Panc1 (cell line): ENCODE measurements around the gene SORT1. TPM values are rescaled to one million over a fixed set of nuclear protein-coding genes. Genes with fewer than 3 reads are reported as not detected.

Experiments used
- ATAC-seq: fragments of 200-7000 bp; cut with Tn5 transposase; 2 replicates; pipeline ENCODE4 v1.9.1; 2020; ENCODE audit warnings: mild to moderate bottlenecking, moderate library complexity
- BruUV-seq: library from RNA; stranded (reverse); fragments of 400-500 nt; replicated peaks from 2 replicates; lab custom pipeline; 2021; lab: Mats Ljungman, UMichigan
- CTCF ChIA-PET: fragments of 300-600 bp; sonication (Branson Sonifier 250); formaldehyde crosslinking; loops from one replicate; lab custom pipeline; 2022; ENCODE audit warnings: antibody characterized with exemption; lab: Charles Lee
- POLR2A ChIA-PET: fragments of 300-600 bp; sonication (Branson Sonifier 250); formaldehyde crosslinking; loops from one replicate; lab custom pipeline; 2022; ENCODE audit warnings: antibody characterized with exemption; lab: Charles Lee
- DNase-seq: peaks from one replicate; pipeline ENCODE4 v3.0.0-alpha.2; 2010; ENCODE audit warnings: low read depth, low spot score
- H3K27ac ChIP-seq: 2 replicates; pipeline ENCODE4 v1.5.1; 2011; ENCODE audit warnings: mild to moderate bottlenecking, low read length, inconsistent platforms
- H3K27me3 ChIP-seq: fragments of 200-500 bp; sonication (Bioruptor generic); 2 replicates; pipeline ENCODE4 v1.6.0; 2014; ENCODE audit warnings: low read length, inconsistent platforms; ENCODE audit not compliant: control insufficient read depth, insufficient read depth
- H3K36me3 ChIP-seq: fragments of 200-500 bp; sonication (Bioruptor generic); 2 replicates; pipeline ENCODE4 v1.5.1; 2014; ENCODE audit warnings: inconsistent platforms, mild to moderate bottlenecking, low read length, moderate library complexity; ENCODE audit not compliant: control insufficient read depth, insufficient read depth
- H3K4me1 ChIP-seq: 2 replicates; pipeline ENCODE4 v1.5.1; 2011; ENCODE audit warnings: inconsistent platforms, mild to moderate bottlenecking, low read length, moderate library complexity; ENCODE audit not compliant: control insufficient read depth, insufficient read depth
- H3K4me3 ChIP-seq, 2 experiments: 2 replicates each; pipeline ENCODE4 v1.5.1; 2011 to 2012; ENCODE audit warnings: low read depth in 2 of 2, low read length in 2 of 2, mild to moderate bottlenecking in 2 of 2, inconsistent platforms in 1 of 2, moderate library complexity in 1 of 2
- H3K9me3 ChIP-seq: fragments of 200-500 bp; sonication (Bioruptor generic); 2 replicates; pipeline ENCODE4 v1.5.1; 2014; ENCODE audit warnings: low read depth, mild to moderate bottlenecking, inconsistent platforms, low read length, moderate library complexity; ENCODE audit not compliant: control insufficient read depth, insufficient read depth
- CTCF ChIP-seq: fragments of 450-650 bp; IDR thresholded peaks from 2 replicates; pipeline ENCODE4 v1.5.1; 2017; ENCODE audit warnings: mild to moderate bottlenecking
- POLR2AphosphoS5 ChIP-seq: IDR thresholded peaks from 2 replicates; pipeline ENCODE4 v1.6.1; 2012; ENCODE audit warnings: mild to moderate bottlenecking, low read depth, low read length, moderate library complexity
- REST ChIP-seq, 2 experiments: IDR thresholded peaks; 2 replicates each; pipeline ENCODE4 v1.6.1; 2011 to 2012; ENCODE audit warnings: low read depth in 2 of 2, control low read depth in 1 of 2, low read length in 1 of 2, mild to moderate bottlenecking in 1 of 2, moderate library complexity in 1 of 2; ENCODE audit not compliant: insufficient read depth in 1 of 2
- SIN3A ChIP-seq: IDR thresholded peaks from 2 replicates; pipeline ENCODE4 v1.6.1; 2012; ENCODE audit warnings: low read depth, mild to moderate bottlenecking, low read length, moderate library complexity, borderline replicate concordance; ENCODE audit not compliant: insufficient read depth
- TCF7L2 ChIP-seq: IDR thresholded peaks from 2 replicates; pipeline ENCODE4 v1.6.1; 2011; ENCODE audit warnings: mild to moderate bottlenecking, low read depth, low read length, inconsistent platforms
- in situ Hi-C: cut with HindIII; loops from 2 replicates; pipeline ENCODE4 v1.10.0; 2016; ENCODE audit warnings: low sequenced_read_pairs, low pct_unique_long_range_greater_than_20kb
- intact Hi-C: fragments of 100-400 bp; cut with micrococcal nuclease; formaldehyde crosslinking; loops from one replicate; pipeline ENCODE4 v1.10.0; 2022; ENCODE audit not compliant: unreplicated experiment
- total RNA-seq: library from RNA; stranded (reverse); gene quantifications from one replicate; pipeline ENCODE4 v1.2.1, GENCODE V29; 2021; ENCODE audit not compliant: unreplicated experiment

Gene SORT1
- total RNA-seq, 1 experiment from 2014 or later: 25.1 TPM

GRCh38 chr1:109434484-109434883 is 36.8 kb upstream of the SORT1 start:
- ATAC-seq (no peak), DNase-seq (no peak)
- no peaks in the 10 kb centered on the region for H3K4me1 ChIP-seq
- POLR2A ChIA-PET: no interaction called here
- H3K36me3 ChIP-seq: no peaks in the 10 kb centered on the region
- CTCF ChIA-PET: no interaction called here
- H3K27me3 ChIP-seq: no peaks in the 10 kb centered on the region
- H3K27ac ChIP-seq: no peak overlapping the region
- H3K4me3 ChIP-seq: no peak overlapping the region
- H3K9me3 ChIP-seq: no peaks in the 10 kb centered on the region
- TF ChIP-seq SIN3A (no peak), REST (IDR thresholded peaks at IDR 0.05; ENCODE audit: insufficient read depth in 1 of 2, low read depth in 2 of 2, low read length in 1 of 2) (no peak), TCF7L2 (no peak), POLR2AphosphoS5 (no peak), CTCF (no peak)
- intact Hi-C loops (loop anchor here (10.0 kb wide), 1 partner anchor 100 kb away; the partner anchor contains the start of gene GPR61), in situ Hi-C loops (no loop called here)
- no TSS peak for BruUV-seq

GRCh38 chr1:109433322-109433721 is 35.6 kb upstream of the SORT1 start:
- H3K9me3 ChIP-seq: no peaks in the 10 kb centered on the region
- TF ChIP-seq REST (IDR thresholded peaks at IDR 0.05; ENCODE audit: insufficient read depth in 1 of 2, low read depth in 2 of 2, low read length in 1 of 2) (no peak), SIN3A (no peak), TCF7L2 (no peak)
- intact Hi-C loops: loop anchor here (10.0 kb wide), 1 partner anchor 101 kb away; the partner anchor contains the start of gene GPR61
- H3K4me1 ChIP-seq: no peaks in the 10 kb centered on the region
- ATAC-seq (no peak), DNase-seq (no peak)
- CTCF ChIA-PET: no interaction called here
- H3K36me3 ChIP-seq: no peaks in the 10 kb centered on the region
- POLR2A ChIA-PET: no interaction called here
- in situ Hi-C loops: no loop called here
- H3K27ac ChIP-seq: no peak overlapping the region
- no peaks in the 10 kb centered on the region for H3K27me3 ChIP-seq
- no TSS peak for BruUV-seq
- H3K4me3 ChIP-seq: no peak overlapping the region
